HG02852 (cell line): ENCODE data around the gene APEH.
"Not testable (repeated sequence)": the region's sequence is repeated elsewhere in the genome, so short reads cannot be mapped to it uniquely, and the experiment has no call there.

Experiments
- ATAC-seq: cut with Tn5 transposase; IDR thresholded peaks from one replicate; pipeline ENCODE4 v1.9.1; 2021; ENCODE audit warnings: mild to moderate bottlenecking, moderate library complexity; ENCODE audit not compliant: unreplicated experiment

The APEH gene

GRCh38 chr3:49689046-49689907, 15.1 kb downstream of the APEH start, which contains the start of the genes MST1 and RNF123:
Gene MST1 (minus strand): TSS chr3:49689474. CDS start chr3:49688691, 783 bp downstream.
Gene RNF123 (plus strand): TSS chr3:49689557. CDS start chr3:49691166, 1,609 bp downstream.
- peak; percentile 57 for ATAC-seq

- ATAC-seq, result not testable (repeated sequence)
Observed at GRCh38 chr3:49689908-49690624, 15.9 kb downstream of the APEH start.

- ATAC-seq, result not testable (repeated sequence)
Observed at GRCh38 chr3:49690856-49691255, 16.7 kb downstream of the APEH start.

DNA sequence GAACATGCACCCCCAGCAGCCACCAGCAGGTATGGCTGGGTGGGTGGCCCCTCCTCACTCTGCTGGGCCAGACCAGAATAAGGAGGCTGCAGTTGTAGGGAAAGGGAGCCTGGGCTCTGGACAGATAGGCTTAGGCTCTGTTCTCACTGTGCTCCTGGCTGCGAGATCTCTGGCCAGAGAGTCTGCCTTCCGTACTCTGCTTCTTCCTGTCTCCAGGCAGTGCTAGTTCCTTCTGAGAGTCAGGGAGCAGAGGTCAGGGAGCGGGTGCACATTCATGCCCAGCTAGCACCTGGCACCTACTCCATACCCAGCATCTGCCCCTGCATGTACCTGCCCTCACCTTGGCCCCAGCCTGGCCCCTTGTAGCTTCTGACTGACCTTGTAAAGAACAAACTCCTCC, 17.3 kb downstream of the APEH start:
- ATAC-seq, result not testable (repeated sequence)

DNA sequence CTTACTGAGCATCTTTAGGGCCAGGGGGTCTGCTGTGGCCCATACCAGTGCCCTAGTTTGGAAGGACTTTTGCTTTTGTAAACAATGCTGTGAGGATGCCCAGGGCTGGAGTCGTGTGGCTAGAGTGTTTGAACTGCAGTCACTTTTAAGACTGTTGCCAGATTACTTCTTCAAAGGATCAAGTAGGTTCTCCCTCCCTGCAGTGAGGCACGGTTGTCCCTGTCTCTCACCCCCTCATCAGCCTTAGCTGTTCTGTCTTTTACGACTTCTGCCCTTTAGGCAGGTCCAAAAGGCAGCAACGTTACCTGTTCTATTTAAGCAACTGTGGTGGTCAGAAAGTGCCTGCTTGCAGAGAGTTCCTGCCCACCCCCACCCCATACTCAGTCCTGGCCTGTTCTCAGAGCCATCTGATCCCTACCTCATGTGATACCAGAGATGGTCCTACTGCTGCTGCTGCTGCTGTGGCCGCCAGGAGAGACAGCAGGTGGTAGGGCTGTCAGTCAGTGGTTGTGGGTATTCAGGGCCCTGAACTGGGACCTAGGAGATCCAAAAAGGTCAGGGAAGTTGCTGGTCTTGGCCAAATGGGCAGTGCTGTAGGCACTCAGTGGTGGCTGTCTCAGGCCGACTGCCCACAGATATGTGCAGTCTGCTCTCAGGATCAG, 20.4 kb downstream of the APEH start:
- not testable (repeated sequence) for ATAC-seq

DNA sequence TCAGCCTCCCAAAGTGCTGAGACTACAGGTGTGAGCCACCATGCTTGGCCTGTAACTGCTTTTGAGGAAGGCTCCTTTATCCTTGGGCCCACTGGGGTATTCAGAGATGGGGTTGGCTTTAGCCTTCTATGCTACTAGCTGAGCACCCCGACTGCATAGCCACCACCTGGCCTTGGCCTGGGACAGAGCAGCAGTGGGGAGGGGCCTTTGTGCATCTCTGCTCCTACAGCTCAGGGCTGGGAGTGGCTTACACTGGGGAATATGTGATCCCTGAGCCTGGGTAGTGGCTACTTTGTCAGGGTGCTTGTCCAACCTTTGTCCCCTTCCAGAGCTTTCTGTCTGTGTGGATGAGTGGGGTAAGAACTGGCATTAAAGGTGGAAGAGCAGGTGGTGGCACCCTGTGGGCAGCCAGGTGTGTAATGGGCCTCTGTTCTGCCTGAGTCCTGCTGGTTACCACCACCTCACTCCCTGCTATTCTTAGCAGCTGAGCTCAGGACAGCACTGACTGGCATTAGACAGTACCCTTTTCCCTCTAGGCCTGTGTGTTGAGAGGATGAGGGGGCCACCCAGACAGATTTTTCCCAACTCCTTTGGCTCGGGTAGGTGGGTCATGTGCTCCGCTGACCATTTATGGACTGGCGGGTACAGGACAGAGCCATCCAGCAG, 21.3 kb downstream of the APEH start:
- ATAC-seq, result not testable (repeated sequence)

- no peak for ATAC-seq
Observed at GRCh38 chr3:49699281-49699979, 25.3 kb downstream of the APEH start.

DNA sequence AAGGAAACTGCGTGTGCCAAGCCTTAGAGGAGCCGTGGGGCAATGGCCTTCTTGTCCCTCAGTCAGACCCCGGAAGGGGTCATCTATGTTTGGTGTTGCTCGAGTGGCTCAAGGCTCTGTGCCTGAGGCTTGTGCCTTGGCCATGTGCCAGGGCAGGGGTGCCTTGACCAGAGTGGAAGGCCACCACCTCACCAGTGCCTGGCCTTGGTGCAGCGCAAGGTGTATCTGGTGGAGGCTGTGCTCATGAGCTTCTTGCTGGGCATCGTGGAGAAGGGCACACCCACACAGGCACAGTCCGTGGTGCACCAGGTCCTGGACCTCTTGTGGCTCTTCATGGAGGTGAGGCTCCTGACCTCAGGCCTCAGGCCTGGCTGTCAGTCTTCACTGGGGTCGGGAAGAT, 25.9 kb downstream of the APEH start:
- no peak for ATAC-seq

DNA sequence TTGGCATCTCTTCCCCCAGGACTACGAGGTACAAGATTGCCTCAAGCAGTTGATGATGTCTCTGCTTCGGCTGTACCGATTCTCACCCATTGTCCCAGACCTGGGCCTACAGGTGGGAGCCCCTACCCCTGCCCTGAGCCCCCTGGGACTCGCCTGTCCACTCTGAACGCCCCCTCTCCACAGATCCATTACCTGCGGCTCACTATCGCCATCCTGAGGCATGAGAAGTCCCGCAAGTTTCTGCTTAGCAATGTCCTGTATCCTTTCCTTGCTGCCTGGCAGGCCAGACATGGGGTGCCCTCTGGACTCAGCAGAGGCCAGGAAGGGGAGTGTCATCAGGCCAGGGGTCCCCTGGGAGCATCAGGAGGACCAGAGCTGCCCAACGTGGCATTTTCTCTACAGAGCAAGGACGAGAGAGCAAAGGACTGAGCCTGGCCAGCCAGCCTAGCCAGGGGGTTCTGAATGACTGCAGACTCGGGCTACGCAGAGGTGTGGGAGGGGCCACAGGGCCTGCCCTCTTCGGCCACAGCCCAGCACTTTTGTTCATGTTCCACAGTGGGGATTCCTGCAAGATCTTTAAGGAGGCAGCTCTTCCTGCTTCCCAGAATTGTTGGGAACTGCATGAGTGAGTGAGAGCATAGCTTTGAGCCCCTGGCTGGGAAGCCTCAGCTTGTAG, 26.4 kb downstream of the APEH start:
- no peak for ATAC-seq

- ATAC-seq, result no peak
Observed at GRCh38 chr3:49701388-49702077, 27.4 kb downstream of the APEH start.

GRCh38 chr3:49702672-49703071, 28.5 kb downstream of the APEH start:
- no peak for ATAC-seq

DNA sequence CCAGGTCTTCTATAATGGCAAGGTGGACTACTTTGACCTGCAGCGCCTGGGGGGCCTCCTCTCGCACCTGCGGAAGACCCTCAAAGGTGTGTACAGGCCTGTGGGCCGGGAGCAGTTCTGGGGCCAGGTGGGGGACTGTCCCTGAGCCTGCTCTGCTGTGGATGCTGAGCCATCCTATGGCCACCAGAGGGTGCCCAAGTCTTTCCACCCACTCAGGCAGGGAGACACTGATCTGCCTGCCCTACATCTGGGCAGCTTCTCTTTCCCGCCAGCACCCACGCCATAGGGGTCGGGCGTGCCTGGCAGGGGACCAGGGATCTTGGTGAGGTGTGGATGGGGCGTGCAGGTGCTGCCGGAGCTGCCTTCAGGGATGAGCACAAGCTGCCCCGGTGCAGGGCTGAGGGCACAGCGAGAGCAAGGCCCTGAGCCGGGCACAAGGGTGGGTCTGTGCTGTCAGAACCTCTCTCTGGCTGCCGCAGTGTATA, 29.3 kb downstream of the APEH start:
- no peak for ATAC-seq

- ATAC-seq, result no peak
Observed at GRCh38 chr3:49703956-49704355, 29.8 kb downstream of the APEH start.

DNA sequence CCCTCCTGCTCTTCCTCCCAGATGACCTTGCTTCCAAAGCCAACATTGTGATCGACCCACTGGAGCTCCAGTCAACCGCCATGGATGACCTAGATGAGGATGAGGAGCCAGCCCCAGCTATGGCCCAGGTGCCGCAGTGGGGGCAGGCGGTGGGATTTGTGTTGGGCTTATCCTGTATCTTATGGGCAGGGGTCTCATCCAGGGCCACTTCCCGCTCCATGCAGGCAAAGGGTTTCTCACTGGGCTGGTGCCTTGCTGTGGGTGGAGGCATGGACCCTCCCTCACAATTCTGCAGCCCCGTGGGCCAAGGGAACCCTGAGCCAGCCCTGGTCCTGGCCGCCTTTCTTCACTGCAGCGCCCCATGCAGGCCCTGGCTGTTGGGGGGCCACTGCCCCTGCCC, 30.5 kb downstream of the APEH start:
- no peak for ATAC-seq

DNA sequence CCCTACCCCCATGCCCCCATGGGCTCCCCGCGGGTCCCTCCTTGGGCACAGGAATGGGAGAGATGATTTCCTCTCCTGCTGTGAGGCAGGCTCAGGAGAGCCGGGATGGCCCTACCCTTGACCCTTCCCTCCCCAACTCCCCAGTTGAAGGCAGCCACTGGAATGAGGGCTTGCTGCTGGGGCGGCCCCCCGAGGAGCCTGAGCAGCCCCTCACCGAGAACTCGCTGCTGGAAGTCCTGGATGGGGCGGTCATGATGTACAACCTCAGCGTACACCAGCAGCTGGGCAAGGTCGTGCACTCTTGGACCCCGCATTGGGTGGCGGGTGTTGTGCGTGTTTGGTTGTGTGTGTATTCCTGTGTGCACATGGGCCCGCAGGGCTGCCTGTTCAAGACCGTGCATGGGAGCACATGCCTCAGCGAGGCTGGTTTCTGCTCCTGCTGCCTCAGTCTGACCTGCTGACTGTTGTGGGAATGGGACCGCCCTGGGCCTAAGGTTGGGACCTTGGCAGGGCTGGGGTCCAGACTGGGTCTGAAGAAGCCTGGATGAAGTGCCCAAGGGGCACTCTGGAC, 31.3 kb downstream of the APEH start:
- no peak for ATAC-seq

DNA sequence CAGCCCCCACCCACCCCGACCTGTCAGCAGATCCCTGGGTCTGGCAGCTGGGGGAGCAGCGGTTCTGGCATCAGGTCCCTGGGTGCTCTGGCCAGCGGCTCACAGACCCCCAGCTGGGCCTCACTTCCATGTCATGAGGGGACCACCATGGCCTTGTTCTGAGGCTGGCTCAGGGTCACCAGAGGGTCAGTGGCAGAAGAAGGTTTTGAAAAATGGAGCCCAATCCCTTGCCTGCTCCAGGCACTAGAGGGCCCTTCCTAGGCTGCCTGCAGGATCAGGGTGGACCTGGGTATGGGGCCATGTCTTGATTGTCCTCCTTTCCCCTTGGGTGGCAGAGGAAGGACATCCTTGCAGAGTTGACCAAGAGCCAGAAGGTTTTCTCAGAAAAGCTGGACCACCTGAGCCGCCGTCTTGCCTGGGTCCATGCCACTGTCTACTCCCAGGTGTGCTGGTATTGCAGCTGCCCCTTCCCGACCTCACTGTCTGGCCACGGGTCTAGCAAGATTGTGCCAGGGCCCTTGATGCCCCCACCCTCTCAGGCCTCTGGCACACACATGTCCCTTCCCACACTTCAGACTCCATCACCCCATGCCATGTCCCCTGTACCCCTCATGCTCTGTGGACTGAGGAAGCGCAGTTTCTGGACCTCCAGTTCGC, 32.4 kb downstream of the APEH start:
- no peak for ATAC-seq

- no peak for ATAC-seq
Observed at GRCh38 chr3:49707113-49707480, 32.9 kb downstream of the APEH start.

DNA sequence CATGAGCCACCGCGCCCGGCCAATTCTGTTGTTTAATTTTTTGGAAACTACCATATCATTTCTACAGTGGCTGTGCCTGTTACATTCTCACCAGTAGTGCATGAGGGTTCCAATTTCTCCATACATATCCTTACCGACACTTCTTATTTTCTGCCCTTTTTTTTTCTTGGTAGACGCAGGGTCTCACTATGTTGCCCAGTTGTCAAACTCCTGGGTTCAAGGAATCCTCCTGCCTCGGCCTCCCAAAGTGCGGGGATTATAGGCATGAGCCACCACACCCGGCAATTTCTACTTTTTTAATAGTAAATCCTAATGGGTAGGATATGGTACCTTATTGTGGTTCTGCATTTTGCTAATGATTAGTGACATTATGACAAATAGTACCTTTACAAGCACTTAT, 35.7 kb downstream of the APEH start:
- ATAC-seq, result no peak
